Stimulated activated CD8-positive, alpha-beta memory T cell treated with anti-CD3 and anti-CD28 coated beads, Interleukin-12 subunit alpha, Interleukin-12 subunit beta, amount 100 ng/mL, for 4 hours (primary cell): ENCODE measurements around the gene WFDC1.

Experiments
- DNase-seq: peaks from one replicate; pipeline ENCODE4 v3.0.0-alpha.2; 2020; ENCODE audit warnings: low read depth

WFDC1 gene

GRCh38 chr16:84302111-84302954, 7.7 kb downstream of the WFDC1 start:
- no peak for DNase-seq

- DNase-seq, result no peak
These were observed 8.3 kb downstream of the WFDC1 start for GRCh38 chr16:84303023-84303422.

DNA sequence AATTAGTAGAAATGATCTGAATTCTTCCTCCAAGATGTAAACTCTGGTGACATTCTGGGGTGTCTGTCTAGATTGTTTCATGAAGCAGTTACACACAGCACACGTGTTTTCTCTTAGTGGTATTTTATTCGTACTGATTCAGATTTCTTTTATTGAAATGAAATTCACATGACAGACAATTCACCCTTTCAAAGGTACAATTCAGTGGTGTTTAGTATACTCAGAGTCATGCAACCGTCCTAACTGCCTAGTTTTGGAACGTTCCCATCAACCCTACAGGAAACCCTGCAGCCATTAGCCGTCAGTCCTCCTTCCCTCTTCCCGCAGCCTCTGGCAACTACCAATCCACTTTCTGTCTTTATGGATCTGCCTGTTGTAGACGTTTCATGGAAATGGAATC, 8.8 kb downstream of the WFDC1 start:
- no peak for DNase-seq

DNA sequence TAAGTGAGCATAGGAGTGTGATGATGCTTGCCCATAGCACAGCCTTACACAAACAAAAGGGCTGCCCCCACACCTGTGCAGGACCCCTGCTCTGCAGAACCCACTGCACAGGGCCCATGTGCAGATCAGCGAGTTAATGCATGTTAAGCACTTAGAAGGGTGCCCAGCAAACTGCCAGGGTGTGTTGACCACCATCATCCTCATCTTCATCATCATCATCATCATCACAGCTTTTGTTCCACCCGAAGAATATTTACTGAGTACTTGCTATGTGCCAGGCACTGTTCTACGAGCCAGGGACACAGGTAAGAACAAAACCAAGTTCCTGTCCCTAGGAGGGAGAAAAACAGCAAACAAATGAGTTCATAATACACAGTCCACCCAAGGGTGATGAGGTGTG, 11.9 kb downstream of the WFDC1 start:
- no peak for DNase-seq

DNA sequence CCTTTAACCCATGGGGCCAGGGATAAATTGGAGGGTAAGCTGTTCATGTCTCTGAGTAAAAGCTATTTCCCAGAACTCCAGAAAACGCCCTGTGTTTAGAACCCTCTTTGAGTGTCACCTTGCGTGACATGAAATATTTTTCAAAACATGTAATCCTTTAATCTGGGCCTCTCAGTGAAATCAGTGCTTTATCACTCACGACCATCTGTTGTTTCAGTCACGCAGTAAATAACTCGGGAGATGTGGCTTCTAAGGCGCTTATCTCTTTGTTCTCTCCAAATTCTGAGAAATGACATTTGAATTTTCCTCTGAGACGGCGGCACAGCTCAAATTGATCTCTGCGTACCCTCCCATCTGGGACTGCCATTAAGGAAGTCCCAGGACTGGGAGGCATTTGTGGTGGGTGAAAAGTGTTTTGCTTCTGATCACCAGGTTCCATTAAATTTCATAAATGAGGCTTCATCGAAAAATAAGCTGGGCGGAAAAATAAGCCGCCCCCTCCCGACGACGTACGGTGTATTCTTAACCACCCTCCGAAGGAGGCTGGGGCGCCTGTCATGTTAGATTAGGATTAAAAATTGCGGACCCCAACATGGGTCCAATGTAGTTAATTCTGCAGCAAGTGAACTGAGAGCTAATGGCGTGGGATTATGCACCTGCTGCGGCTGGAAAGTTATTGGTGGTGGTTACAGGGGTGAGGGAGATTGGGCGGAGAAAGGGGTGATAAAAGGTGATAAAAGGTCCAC, 12.7 kb downstream of the WFDC1 start:
- no peak for DNase-seq

GRCh38 chr16:84308120-84308519, 13.4 kb downstream of the WFDC1 start:
- no peak for DNase-seq

GRCh38 chr16:84310642-84311041, 16.0 kb downstream of the WFDC1 start:
- no peak for DNase-seq

DNA sequence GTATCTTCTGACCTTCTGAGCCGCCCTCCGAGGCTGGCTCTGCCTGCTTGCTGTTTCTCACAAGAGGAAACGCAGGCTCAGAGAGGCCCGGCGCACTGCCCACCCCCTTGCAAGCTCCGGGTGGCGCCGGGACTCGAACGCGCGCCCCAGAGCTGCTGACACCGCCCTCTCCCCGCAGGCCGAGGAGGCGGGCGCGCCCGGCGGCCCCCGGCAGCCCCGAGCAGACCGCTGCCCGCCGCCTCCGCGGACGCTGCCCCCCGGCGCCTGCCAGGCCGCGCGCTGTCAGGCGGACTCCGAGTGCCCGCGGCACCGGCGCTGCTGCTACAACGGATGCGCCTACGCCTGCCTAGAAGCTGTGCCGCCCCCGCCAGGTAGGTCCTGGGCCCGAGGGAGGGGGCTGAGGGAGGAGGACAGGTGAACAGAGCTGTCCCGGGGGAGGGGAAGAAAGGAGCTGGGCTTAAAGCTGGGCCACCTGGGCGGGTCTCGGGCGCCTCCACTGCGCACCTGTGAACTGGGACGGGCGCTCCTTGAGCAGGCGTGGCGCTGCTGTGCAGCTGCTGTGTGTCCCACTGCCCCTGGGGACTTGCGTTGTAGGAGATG, 18.2 kb downstream of the WFDC1 start:
- no peak for DNase-seq

DNA sequence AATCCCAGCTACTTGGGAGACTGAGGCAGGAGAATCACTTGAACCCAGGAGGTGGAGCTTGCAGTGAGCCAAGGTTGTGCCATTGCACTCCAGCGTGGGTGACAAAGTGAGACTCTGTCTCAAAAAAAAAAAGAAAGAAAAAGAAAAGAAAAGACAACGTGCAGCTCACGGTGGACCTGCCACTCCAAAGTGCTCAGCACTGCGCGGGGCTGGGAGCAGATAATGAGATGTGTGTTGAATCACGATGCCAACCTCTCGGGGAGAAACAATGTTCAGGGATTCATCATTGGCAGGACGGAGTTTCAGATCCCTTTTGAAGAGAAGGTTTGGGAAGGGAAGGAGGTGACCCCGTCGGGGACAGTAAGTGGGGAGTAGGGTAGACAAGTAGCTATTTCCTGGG, 19.2 kb downstream of the WFDC1 start:
- DNase-seq, result no peak

GRCh38 chr16:84314373-84314772, 19.7 kb downstream of the WFDC1 start:
- no peak for DNase-seq

DNA sequence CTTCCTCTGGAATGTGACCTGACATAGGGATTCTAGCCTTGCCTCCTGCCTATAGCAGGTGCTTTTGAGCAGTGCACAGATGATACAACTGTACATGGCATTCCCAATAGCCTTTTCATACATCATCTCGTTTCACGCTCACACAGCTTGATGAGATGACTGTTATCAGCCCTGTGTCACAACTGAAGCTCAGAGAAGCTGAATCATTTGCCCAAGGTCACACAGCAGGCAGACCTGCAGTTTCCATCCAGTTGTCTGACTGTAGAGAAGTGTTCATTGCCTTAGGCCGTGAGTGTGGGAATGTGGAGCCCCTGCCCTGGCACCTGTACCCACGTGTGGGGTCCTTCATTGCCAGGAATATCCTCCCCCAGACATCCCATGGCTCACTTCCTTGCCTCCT, 20.1 kb downstream of the WFDC1 start:
- DNase-seq, result no peak

GRCh38 chr16:84315422-84315821, 20.7 kb downstream of the WFDC1 start:
- DNase-seq, result no peak

GRCh38 chr16:84318091-84318975, 23.7 kb downstream of the WFDC1 start:
- no peak for DNase-seq

DNA sequence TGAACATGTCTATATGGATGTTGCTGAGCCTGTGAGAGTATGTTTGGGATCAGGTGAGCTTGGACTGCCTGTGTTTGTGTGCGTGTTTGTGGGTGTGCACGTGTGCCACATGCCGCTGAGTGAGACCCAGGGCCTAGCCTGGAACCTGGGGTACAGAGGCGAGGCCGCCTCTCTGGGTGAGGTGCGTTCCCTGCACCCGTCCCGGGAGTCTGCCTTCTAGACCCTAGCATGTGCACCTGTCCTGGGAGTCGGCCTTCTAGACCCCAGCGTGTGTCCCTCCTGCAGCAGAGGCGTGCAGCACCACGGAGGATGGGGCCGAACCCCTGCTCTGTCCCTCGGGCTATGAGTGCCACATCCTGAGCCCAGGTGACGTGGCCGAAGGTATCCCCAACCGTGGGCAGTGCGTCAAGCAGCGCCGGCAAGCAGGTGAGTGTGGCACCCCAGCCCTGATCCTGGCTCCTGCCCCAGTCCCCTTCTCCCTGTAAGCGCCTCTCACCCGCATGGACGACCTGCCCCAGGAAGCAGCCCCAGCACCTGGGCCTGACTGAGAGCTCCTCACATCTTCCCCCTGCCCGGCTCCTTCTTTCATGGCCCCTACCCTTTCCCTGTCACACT, 24.6 kb downstream of the WFDC1 start:
- no peak for DNase-seq

DNA sequence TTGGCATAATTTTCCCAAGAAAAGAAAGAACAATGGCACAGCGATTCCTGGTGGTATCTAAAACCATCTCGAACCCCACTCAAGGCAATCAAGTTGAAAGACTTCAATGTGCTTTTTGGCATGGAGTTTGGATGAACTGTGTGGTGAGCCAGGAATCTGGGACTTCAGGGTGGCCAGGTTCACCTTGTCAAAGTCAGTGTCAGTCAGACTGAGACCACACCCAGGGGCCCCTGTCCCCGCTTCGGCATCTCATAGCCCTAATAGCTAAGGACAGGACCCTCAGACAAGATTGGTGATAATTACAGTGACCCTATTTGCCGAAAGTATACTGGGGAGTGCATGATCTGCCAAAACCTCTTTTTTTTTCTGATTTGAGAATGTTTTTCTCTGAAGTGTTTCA, 25.8 kb downstream of the WFDC1 start:
- no peak for DNase-seq

DNA sequence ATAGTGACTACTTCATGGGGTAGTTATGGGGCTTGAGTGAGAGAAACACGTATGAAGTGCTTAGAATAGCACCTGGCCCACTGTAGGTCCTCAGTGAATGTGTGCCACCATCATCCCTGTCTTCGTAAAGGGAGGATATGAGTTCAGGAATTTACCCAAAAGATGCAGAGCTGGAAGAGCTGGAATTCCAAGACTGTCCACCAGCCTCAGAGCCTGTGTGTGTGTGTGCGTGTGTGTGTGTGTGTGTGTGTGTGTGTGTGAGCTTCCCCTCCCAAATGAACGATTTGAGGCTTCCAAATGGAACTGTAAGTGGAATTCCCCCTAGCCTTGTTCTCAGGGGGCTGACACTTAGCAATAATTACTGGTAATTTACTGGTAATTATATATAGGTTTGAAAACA, 27.3 kb downstream of the WFDC1 start:
- no peak for DNase-seq

DNA sequence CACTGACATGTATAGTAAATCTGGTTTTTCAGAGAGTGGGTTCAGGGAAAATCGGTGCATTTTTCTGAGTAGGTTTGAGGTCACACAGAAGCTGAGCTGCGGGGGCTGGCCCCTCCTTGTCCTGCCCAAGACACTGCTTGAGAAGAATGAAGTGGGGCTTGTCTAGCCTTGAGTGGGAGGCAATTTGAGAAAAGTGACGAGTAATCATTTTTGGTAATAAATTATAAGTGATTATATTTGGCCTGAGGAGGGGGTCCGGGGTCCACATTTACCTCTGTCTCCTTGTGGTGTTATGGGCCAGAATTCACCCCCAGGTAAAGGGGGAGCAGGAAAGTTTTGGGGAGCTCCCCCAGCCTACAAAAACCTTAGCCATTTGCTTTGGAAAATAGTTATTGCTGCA, 28.1 kb downstream of the WFDC1 start:
- DNase-seq, result no peak

GRCh38 chr16:84323606-84324005, 28.9 kb downstream of the WFDC1 start:
- no peak for DNase-seq

- DNase-seq, result no peak
These were observed 30.0 kb downstream of the WFDC1 start for GRCh38 chr16:84324434-84325262.

GRCh38 chr16:84326545-84326944, 31.9 kb downstream of the WFDC1 start:
- DNase-seq, result no peak
